ENCODE data around the gene ZDHHC11.
"Not testable (repeated sequence)": the region's sequence is repeated elsewhere in the genome, so short reads cannot be mapped to it uniquely, and the experiment has no call there.

The ZDHHC11 gene

DNA sequence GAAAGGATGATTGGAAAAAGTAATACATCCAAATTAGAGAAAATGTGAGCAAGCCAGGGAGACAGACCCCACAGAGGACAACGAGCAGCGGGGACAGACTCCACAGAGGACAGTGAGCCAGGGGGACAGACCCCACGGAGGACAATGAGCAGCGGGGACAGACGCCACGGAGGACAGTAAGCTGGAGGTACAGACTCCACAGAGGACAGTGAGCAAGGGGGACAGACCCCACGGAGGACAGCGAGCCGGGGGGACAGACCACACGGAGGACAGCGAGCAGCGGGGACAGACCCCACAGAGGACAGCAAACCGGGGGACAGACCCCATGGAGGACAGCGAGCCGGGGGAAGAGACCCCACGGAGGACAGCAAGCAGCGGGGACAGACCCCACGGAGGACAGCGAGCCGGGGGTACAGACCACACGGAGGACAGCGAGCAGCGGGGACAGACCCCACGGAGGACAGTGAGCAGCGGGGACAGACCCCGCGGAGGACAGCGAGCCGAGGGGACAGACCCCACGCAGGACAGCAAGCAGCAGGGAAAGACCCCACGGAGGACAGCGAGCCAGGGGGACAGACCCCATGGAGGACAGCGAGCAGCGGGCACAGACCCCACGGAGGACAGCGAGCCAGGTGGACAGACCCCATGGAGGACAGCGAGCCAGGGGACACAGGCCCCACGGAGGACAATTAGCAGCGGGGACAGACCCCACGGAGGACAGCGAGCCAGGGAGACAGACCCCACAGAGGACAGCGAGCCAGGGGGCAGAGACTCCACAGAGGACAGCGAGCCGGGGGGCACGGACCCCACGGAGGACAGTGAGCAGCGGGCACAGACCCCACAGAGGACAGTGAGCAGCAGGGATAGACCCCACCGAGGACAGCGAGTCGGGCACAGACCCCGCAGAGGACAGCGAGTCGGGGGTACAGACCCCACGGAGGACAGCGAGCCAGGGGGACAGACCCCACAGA, 1.9 kb upstream of the ZDHHC11 start:
- H3K27me3 ChIP-seq (replicated peaks; ENCODE audit: control insufficient read depth, insufficient read depth, low read length, poor library complexity, severe bottlenecking): no peaks in the 10 kb centered on the region
- H3K36me3 ChIP-seq (ENCODE audit: control insufficient read depth, insufficient read depth, low read length): no peaks in the 10 kb centered on the region
- H3K9me3 ChIP-seq (ENCODE audit: control insufficient read depth, low read length): no peaks in the 10 kb centered on the region
- DNase-seq: no peak
- no peak overlapping the region for H3K4me3 ChIP-seq (ENCODE audit: insufficient read depth, low read depth, low read length, poor library complexity, severe bottlenecking)
- H3K4me1 ChIP-seq (ENCODE audit: control insufficient read depth, insufficient read depth, low read length, poor library complexity, severe bottlenecking): no peaks in the 10 kb centered on the region
- H3K27ac ChIP-seq (ENCODE audit: insufficient read depth, low read length, poor library complexity, severe bottlenecking): no peak overlapping the region

DNA sequence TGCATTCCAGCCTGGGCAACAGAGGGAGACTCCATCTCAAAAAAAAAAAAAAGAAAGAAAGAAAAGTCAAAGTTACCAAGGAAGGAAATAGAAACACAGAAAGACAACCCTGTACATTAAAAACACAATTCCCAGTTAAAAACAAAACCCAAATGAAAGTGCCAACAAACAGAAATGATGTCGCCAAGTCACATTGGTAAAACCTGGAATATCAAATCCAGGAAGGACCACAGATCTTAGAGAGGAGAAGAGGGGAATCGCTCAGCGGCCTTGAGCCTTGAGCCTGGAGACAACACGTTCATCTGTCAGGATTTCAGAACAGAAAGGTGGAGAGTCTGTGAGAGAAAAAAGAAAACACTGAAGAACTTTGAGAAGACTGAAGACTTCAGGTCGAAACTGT, 1.2 kb upstream of the ZDHHC11 start:
- no peaks in the 10 kb centered on the region for H3K36me3 ChIP-seq (ENCODE audit: control insufficient read depth, insufficient read depth, low read length)
- no peaks in the 10 kb centered on the region for H3K27me3 ChIP-seq (replicated peaks; ENCODE audit: control insufficient read depth, insufficient read depth, low read length, poor library complexity, severe bottlenecking)
- no peak for DNase-seq
- H3K4me3 ChIP-seq (ENCODE audit: insufficient read depth, low read depth, low read length, poor library complexity, severe bottlenecking): no peak overlapping the region
- no peaks in the 10 kb centered on the region for H3K4me1 ChIP-seq (ENCODE audit: control insufficient read depth, insufficient read depth, low read length, poor library complexity, severe bottlenecking)
- H3K27ac ChIP-seq (ENCODE audit: insufficient read depth, low read length, poor library complexity, severe bottlenecking): no peak overlapping the region
- no peaks in the 10 kb centered on the region for H3K9me3 ChIP-seq (ENCODE audit: control insufficient read depth, low read length)

DNA sequence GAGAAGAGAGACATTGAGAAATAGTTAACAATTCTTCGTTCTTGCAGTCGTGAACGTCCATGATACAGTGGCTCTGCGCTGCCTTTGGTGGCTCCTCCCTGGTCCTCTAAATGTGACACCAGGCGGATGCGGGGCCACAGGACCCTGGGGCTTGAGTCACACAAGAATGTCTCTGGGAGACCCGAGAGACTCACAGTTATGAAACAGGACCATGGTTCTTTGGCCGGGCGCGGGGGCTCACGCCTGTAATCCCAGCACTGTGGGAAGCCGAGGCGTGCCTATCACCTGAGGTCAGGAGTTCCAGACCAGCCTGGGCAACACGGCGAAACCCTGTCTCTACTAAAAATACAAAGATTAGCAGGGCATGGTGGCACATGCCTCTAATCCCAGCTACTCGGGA, 767 bp upstream of the ZDHHC11 start:
- peaks cover 4% of the 10 kb centered on the region for H3K4me1 ChIP-seq (ENCODE audit: control insufficient read depth, insufficient read depth, low read length, poor library complexity, severe bottlenecking)

DNA sequence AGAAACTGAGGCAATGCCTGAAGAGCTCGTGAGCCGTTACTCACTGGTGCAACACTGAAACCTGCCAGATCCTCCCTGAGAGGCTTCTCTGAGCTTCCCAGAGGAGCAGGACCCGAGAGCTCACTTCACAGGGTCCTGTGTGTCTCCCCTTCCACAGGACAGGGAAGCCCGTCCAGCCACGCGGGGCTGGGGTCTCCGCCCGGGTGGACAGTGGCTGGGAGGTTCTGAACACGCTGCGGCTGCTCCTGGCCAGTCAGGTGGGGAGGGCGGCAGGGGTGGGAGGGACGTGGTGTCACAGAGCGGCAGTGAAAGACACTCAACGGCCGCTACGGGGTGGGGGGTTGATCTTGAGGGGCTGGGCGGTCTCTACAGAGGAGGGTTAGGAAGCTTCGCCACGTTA, 290 bp upstream of the ZDHHC11 start:
- Histone ChIP-seq H3K4me1 (ENCODE audit: control insufficient read depth, insufficient read depth, low read length, poor library complexity, severe bottlenecking) (peaks cover 4% of the 10 kb centered on the region), H3K36me3 (ENCODE audit: control insufficient read depth, insufficient read depth, low read length) (no peaks in the 10 kb centered on the region), H3K4me3 (ENCODE audit: insufficient read depth, low read depth, low read length, poor library complexity, severe bottlenecking) (no peak overlapping the region), H3K27me3 (replicated peaks; ENCODE audit: control insufficient read depth, insufficient read depth, low read length, poor library complexity, severe bottlenecking) (no peaks in the 10 kb centered on the region), H3K27ac (ENCODE audit: insufficient read depth, low read length, poor library complexity, severe bottlenecking) (no peak overlapping the region), H3K9me3 (ENCODE audit: control insufficient read depth, low read length) (no peaks in the 10 kb centered on the region)
- no peak for DNase-seq

More for the DNA sequence above, 767 bp upstream of the ZDHHC11 start:
- Histone ChIP-seq H3K27ac (ENCODE audit: insufficient read depth, low read length, poor library complexity, severe bottlenecking) (no peak overlapping the region), H3K4me3 (ENCODE audit: insufficient read depth, low read depth, low read length, poor library complexity, severe bottlenecking) (no peak overlapping the region), H3K27me3 (replicated peaks; ENCODE audit: control insufficient read depth, insufficient read depth, low read length, poor library complexity, severe bottlenecking) (no peaks in the 10 kb centered on the region), H3K9me3 (ENCODE audit: control insufficient read depth, low read length) (no peaks in the 10 kb centered on the region), H3K36me3 (ENCODE audit: control insufficient read depth, insufficient read depth, low read length) (no peaks in the 10 kb centered on the region)
- no peak for DNase-seq

DNA sequence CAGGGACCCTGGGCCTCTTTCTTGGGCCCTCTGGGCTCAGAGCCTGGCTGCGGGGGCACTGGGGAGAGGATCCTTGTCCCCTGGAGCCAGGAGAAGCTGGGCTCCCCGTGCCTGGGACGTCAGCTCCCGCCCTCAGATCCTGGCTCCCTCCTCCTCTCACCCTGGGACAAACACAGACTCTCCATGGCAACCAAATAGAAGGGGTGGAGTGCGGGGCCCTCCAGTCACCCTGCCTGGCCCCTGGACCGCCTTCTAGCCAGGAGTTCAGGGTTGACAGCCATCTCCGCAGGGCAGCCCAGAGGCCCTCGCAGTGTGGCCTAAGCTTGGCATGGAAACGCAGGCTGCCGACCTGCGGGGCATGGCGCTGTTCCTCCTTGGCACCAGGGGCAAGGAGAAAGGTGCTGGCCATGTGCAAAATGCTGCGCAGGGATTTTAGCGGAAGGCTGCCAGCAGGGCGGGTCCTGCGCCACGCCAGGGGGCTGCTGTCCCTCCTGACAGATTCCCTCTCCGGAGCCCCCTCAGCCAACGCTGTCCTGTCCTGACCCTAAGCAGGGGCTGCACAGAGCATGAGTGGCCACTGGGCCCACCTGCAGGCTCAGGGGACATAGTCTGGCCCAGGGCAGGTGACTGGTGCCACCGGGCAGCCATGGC, 1.0 kb downstream of the ZDHHC11 start:
- H3K4me3 ChIP-seq (ENCODE audit: insufficient read depth, low read depth, low read length, poor library complexity, severe bottlenecking): no peak overlapping the region
- no peak for DNase-seq

DNA sequence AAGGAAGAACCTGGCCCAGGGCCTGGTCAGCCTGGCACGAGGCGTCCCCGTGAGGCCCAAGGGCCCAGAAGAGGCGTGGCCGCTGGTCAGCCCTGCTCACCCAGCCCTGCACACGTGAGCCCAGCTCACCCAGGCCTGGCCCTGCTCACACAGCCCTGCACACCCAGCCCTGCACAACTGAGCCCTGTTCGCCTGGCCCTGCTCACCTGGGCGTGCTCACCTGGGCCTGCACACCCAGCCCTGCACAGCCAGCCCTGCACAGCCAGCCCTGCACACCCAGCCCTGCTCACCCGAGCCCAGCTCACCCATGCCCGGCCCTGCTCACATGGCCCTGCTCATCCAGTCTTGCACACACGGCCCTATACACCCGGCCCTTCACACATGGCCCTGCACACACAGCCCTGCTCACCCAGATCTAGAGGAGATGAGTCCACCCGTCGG, 2.1 kb downstream of the ZDHHC11 start:
- no peak overlapping the region for H3K27ac ChIP-seq (ENCODE audit: insufficient read depth, low read length, poor library complexity, severe bottlenecking)
- no peaks in the 10 kb centered on the region for H3K27me3 ChIP-seq (replicated peaks; ENCODE audit: control insufficient read depth, insufficient read depth, low read length, poor library complexity, severe bottlenecking)
- DNase-seq: no peak
- no peaks in the 10 kb centered on the region for H3K9me3 ChIP-seq (ENCODE audit: control insufficient read depth, low read length)
- no peak overlapping the region for H3K4me3 ChIP-seq (ENCODE audit: insufficient read depth, low read depth, low read length, poor library complexity, severe bottlenecking)
- H3K36me3 ChIP-seq (ENCODE audit: control insufficient read depth, insufficient read depth, low read length): no peaks in the 10 kb centered on the region
- H3K4me1 ChIP-seq (ENCODE audit: control insufficient read depth, insufficient read depth, low read length, poor library complexity, severe bottlenecking): peaks cover 4% of the 10 kb centered on the region

More for the DNA sequence above, 1.0 kb downstream of the ZDHHC11 start:
- Histone ChIP-seq H3K27ac (ENCODE audit: insufficient read depth, low read length, poor library complexity, severe bottlenecking) (no peak overlapping the region), H3K9me3 (ENCODE audit: control insufficient read depth, low read length) (no peaks in the 10 kb centered on the region), H3K27me3 (replicated peaks; ENCODE audit: control insufficient read depth, insufficient read depth, low read length, poor library complexity, severe bottlenecking) (no peaks in the 10 kb centered on the region), H3K36me3 (ENCODE audit: control insufficient read depth, insufficient read depth, low read length) (no peaks in the 10 kb centered on the region), H3K4me1 (ENCODE audit: control insufficient read depth, insufficient read depth, low read length, poor library complexity, severe bottlenecking) (peaks cover 4% of the 10 kb centered on the region)

DNA sequence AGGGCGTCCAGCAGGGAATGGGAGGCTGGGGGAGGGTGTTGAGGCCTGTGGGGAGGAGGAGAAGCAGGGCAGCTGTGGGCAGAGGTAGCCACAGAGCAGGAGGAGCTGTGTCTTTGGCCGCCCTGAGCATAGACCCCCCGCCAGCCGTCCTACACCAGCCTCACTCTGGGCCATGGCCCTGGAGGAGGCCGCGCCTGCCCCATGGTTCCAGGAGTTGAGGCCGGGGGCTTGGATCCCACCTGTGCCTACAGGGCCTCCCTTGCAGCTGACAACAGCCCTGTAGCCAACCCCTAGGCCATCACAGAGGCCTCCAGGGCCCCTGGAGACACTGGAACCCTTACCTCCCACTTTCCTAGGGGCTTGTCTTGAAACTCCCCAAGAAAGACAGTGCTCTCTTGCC, 3.0 kb downstream of the ZDHHC11 start:
- not testable (repeated sequence) for H3K4me1 ChIP-seq (ENCODE audit: control insufficient read depth, insufficient read depth, low read length, poor library complexity, severe bottlenecking); DNase-seq; H3K27ac ChIP-seq (ENCODE audit: insufficient read depth, low read length, poor library complexity, severe bottlenecking); H3K36me3 ChIP-seq (ENCODE audit: control insufficient read depth, insufficient read depth, low read length); H3K4me3 ChIP-seq (ENCODE audit: insufficient read depth, low read depth, low read length, poor library complexity, severe bottlenecking); H3K9me3 ChIP-seq (ENCODE audit: control insufficient read depth, low read length); H3K27me3 ChIP-seq (replicated peaks; ENCODE audit: control insufficient read depth, insufficient read depth, low read length, poor library complexity, severe bottlenecking)

DNA sequence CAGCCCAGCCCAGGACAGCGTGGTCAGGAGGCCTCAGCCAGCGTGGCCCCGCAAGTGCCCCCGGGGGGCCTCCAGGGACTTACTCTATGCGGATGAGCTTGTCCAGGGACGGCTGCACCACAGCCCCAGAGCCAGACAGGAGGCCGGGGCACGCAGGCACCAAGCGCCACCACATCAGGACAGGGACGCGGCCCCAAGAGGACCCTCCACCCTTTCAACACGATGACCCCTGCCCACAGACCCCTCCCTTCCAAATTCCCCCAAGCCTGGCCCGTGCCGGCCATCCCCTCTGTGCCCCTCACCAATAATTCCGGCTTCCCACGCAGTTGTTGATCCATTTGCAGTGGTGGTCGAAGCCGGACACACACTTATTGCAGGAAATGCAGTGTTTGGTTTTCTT, 3.6 kb downstream of the ZDHHC11 start:
- not testable (repeated sequence) for H3K9me3 ChIP-seq (ENCODE audit: control insufficient read depth, low read length); H3K4me3 ChIP-seq (ENCODE audit: insufficient read depth, low read depth, low read length, poor library complexity, severe bottlenecking); H3K27me3 ChIP-seq (replicated peaks; ENCODE audit: control insufficient read depth, insufficient read depth, low read length, poor library complexity, severe bottlenecking); H3K36me3 ChIP-seq (ENCODE audit: control insufficient read depth, insufficient read depth, low read length); H3K27ac ChIP-seq (ENCODE audit: insufficient read depth, low read length, poor library complexity, severe bottlenecking); DNase-seq; H3K4me1 ChIP-seq (ENCODE audit: control insufficient read depth, insufficient read depth, low read length, poor library complexity, severe bottlenecking)

DNA sequence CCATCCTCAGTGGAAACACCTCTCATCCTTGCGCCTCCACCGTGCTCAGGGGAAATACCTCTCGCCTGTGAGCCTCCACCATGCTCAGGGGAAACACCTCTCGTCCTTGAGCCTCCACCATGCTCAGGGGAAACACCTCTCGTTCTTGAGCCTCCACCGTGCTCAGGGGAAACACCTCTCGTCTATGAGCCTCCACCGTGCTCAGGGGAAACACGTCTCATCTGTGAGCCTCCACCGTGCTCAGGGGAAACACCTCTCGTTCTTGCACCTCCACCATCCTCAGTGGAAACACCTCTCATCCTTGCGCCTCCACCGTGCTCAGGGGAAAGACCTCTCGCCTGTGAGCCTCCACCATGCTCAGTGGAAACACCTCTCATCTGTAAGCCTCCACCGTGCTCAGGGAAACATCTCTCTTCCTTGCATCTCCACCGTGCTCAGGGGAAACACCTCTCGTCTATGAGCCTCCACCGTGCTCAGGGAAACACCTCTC, 4.1 kb downstream of the ZDHHC11 start:
- not testable (repeated sequence) for H3K4me1 ChIP-seq (ENCODE audit: control insufficient read depth, insufficient read depth, low read length, poor library complexity, severe bottlenecking); H3K9me3 ChIP-seq (ENCODE audit: control insufficient read depth, low read length); H3K27ac ChIP-seq (ENCODE audit: insufficient read depth, low read length, poor library complexity, severe bottlenecking); H3K27me3 ChIP-seq (replicated peaks; ENCODE audit: control insufficient read depth, insufficient read depth, low read length, poor library complexity, severe bottlenecking); H3K36me3 ChIP-seq (ENCODE audit: control insufficient read depth, insufficient read depth, low read length); H3K4me3 ChIP-seq (ENCODE audit: insufficient read depth, low read depth, low read length, poor library complexity, severe bottlenecking)
- DNase-seq: peak in 2 of 3 donors; percentile 23 to 27
